ENCODE measurements around the gene ZNF467.

Gene ZNF467

GRCh38 chr7:149741629-149742028 is 31.8 kb downstream of the ZNF467 start:
- DNase-seq = no peak

GRCh38 chr7:149736478-149737360 is 36.7 kb downstream of the ZNF467 start:
- no peak for DNase-seq

GRCh38 chr7:149735779-149736477 is 37.5 kb downstream of the ZNF467 start:
- no peak for DNase-seq

- DNase-seq = no peak
Observed at GRCh38 chr7:149735181-149735602, 38.2 kb downstream of the ZNF467 start.

GRCh38 chr7:149734791-149735075 is 38.7 kb downstream of the ZNF467 start:
- no peak for DNase-seq

- DNase-seq = no peak
Observed at GRCh38 chr7:149733924-149734790, 39.2 kb downstream of the ZNF467 start.

- DNase-seq = no peak
Observed at GRCh38 chr7:149733131-149733923, 40.1 kb downstream of the ZNF467 start.

GRCh38 chr7:149732611-149733010 is 40.8 kb downstream of the ZNF467 start:
- no peak for DNase-seq

- no peak for DNase-seq
Observed at GRCh38 chr7:149732111-149732561, 41.3 kb downstream of the ZNF467 start.

- no peak for DNase-seq
Observed at GRCh38 chr7:149731207-149731955, 42.0 kb downstream of the ZNF467 start.

GRCh38 chr7:149729983-149730801 is 43.2 kb downstream of the ZNF467 start:
- no peak for DNase-seq

GRCh38 chr7:149729586-149729982 is 43.8 kb downstream of the ZNF467 start:
- no peak for DNase-seq

- DNase-seq = no peak
Observed at GRCh38 chr7:149728491-149729375, 44.7 kb downstream of the ZNF467 start.

- DNase-seq = no peak
Observed at GRCh38 chr7:149727899-149728476, 45.4 kb downstream of the ZNF467 start.

GRCh38 chr7:149727053-149727898 is 46.1 kb downstream of the ZNF467 start:
- no peak for DNase-seq

GRCh38 chr7:149725916-149726315 is 47.5 kb downstream of the ZNF467 start:
- DNase-seq = no peak

GRCh38 chr7:149725426-149725821 is 48.0 kb downstream of the ZNF467 start:
- no peak for DNase-seq

Data from NCI-H1930 (cell line).